ENCODE results near the gene RPL39.
"Not testable (repeated sequence)": the region's sequence is repeated elsewhere in the genome, so short reads cannot be mapped to it uniquely, and the experiment has no call there.

The RPL39 gene

GRCh38 chrX:119778829-119779228, 12.6 kb downstream of the RPL39 start:
- TF ChIP-seq CTCF (IDR thresholded peaks at IDR 0.05; ENCODE audit: insufficient read depth, low read length) (no peak), GABPA (IDR thresholded peaks at IDR 0.05; ENCODE audit: low read depth) (no peak), POLR2AphosphoS5 (IDR thresholded peaks at IDR 0.05; ENCODE audit: low read depth) (no peak), REST (IDR thresholded peaks at IDR 0.05; ENCODE audit: insufficient replicate concordance, low read depth) (no peak), SPI1 (IDR thresholded peaks at IDR 0.05; ENCODE audit: borderline replicate concordance, low read depth) (no peak)
- Histone ChIP-seq H3K27ac (replicated peaks) (no peak overlapping the region), H3K4me3 (replicated peaks; ENCODE audit: insufficient read depth, low read length) (no peak overlapping the region), H3K27me3 (ENCODE audit: insufficient read depth, poor library complexity, severe bottlenecking) (no peaks in the 10 kb centered on the region)
- no peak for DNase-seq (ENCODE audit: low read depth in 1 of 2, low spot score in 1 of 2)

GRCh38 chrX:119775517-119776238, 15.8 kb downstream of the RPL39 start:
- Histone ChIP-seq H3K4me3 (replicated peaks; ENCODE audit: insufficient read depth, low read length) (no peak overlapping the region), H3K27ac (replicated peaks) (peak overlapping the region; percentile 65), H3K27me3 (ENCODE audit: insufficient read depth, poor library complexity, severe bottlenecking) (no peaks in the 10 kb centered on the region)
- TF ChIP-seq POLR2AphosphoS5 (IDR thresholded peaks at IDR 0.05; ENCODE audit: low read depth) (no peak), GABPA (IDR thresholded peaks at IDR 0.05; ENCODE audit: low read depth) (no peak), SPI1 (IDR thresholded peaks at IDR 0.05; ENCODE audit: borderline replicate concordance, low read depth) (no peak), REST (IDR thresholded peaks at IDR 0.05; ENCODE audit: insufficient replicate concordance, low read depth) (no peak), CTCF (IDR thresholded peaks at IDR 0.05; ENCODE audit: insufficient read depth, low read length) (no peak)
- peak in 1 of 2 experiments; percentile 52 for DNase-seq (ENCODE audit: low read depth in 1 of 2, low spot score in 1 of 2)

GRCh38 chrX:119769388-119769787, 22.0 kb downstream of the RPL39 start:
- not testable (repeated sequence) for H3K27ac ChIP-seq (replicated peaks)

GRCh38 chrX:119768436-119768835, 23.0 kb downstream of the RPL39 start:
- not testable (repeated sequence) for H3K27ac ChIP-seq (replicated peaks); DNase-seq (ENCODE audit: low read depth in 1 of 2, low spot score in 1 of 2)

More at GRCh38 chrX:119769388-119769787, 22.0 kb downstream of the RPL39 start:
- H3K27me3 ChIP-seq (ENCODE audit: insufficient read depth, poor library complexity, severe bottlenecking); H3K4me3 ChIP-seq (replicated peaks; ENCODE audit: insufficient read depth, low read length); DNase-seq (ENCODE audit: low read depth in 1 of 2, low spot score in 1 of 2): not testable (repeated sequence)

GRCh38 chrX:119763836-119764387, 27.5 kb downstream of the RPL39 start:
- Histone ChIP-seq H3K27ac (replicated peaks) (no peak overlapping the region), H3K4me3 (replicated peaks; ENCODE audit: insufficient read depth, low read length) (no peak overlapping the region), H3K27me3 (ENCODE audit: insufficient read depth, poor library complexity, severe bottlenecking) (no peaks in the 10 kb centered on the region)
- TF ChIP-seq REST (IDR thresholded peaks at IDR 0.05; ENCODE audit: insufficient replicate concordance, low read depth) (no peak), SPI1 (IDR thresholded peaks at IDR 0.05; ENCODE audit: borderline replicate concordance, low read depth) (no peak), POLR2AphosphoS5 (IDR thresholded peaks at IDR 0.05; ENCODE audit: low read depth) (no peak), GABPA (IDR thresholded peaks at IDR 0.05; ENCODE audit: low read depth) (no peak)
- no peak for DNase-seq (ENCODE audit: low read depth in 1 of 2, low spot score in 1 of 2)

More at GRCh38 chrX:119768436-119768835, 23.0 kb downstream of the RPL39 start:
- H3K27me3 ChIP-seq (ENCODE audit: insufficient read depth, poor library complexity, severe bottlenecking); H3K4me3 ChIP-seq (replicated peaks; ENCODE audit: insufficient read depth, low read length): not testable (repeated sequence)
